Ovary (tissue), 3 donors: Measurements from ENCODE around the gene BCOR.

Source experiments
- CTCF ChIP-seq, 3 donors: fragments of 450-650 bp in 2 of 3; fragments of 200-600 bp in 1 of 3; IDR thresholded peaks; one replicate each; pipeline versions ENCODE4 v1.5.1 to v1.8.0; 2016 to 2022; ENCODE audit warnings: antibody characterized with exemption in 3 of 3, mild to moderate bottlenecking in 1 of 3
- EP300 ChIP-seq: sonication (generic); formaldehyde crosslinking; IDR thresholded peaks from one replicate; pipeline ENCODE4 v1.6.1; 2017; ENCODE audit warnings: antibody characterized with exemption
- POLR2A ChIP-seq: fragments of 450-650 bp; IDR thresholded peaks from one replicate; pipeline ENCODE4 v1.6.1; 2017; ENCODE audit warnings: antibody characterized with exemption, mild to moderate bottlenecking, moderate library complexity
- donor health status: DM: no; HTN: no; CAD: no.

- TF ChIP-seq POLR2A (no peak), CTCF (IDR thresholded peaks at IDR 0.05) (no peak), EP300 (no peak)
Measured at GRCh38 chrX:40122487-40122886, 24.7 kb upstream of the BCOR start.
